Hematopoietic multipotent progenitor cell treated with erythropoietin and hydrocortisone succinate and interleukin-3 and kit ligand, for 8 days (in vitro differentiated cells): ENCODE measurements around the gene FMC1.

Source experiments
- DNase-seq: peaks from one replicate; pipeline ENCODE4 v3.0.0-alpha.2; 2015

FMC1 gene

GRCh38 chr7:139387594-139387993 lies 46.5 kb downstream of the FMC1 start:
- DNase-seq, result no peak

GRCh38 chr7:139389091-139389490 lies 48.0 kb downstream of the FMC1 start:
- DNase-seq, result no peak

GRCh38 chr7:139389774-139390173 lies 48.6 kb downstream of the FMC1 start:
- no peak for DNase-seq

GRCh38 chr7:139393621-139394211 lies 52.6 kb downstream of the FMC1 start:
- DNase-seq, result no peak

GRCh38 chr7:139394540-139394939 lies 53.4 kb downstream of the FMC1 start:
- no peak for DNase-seq
